SKM-1 treated with dmso at 0.1 percent for 144 hours (cell line): ENCODE measurements around the gene SLC38A2.
"Not testable (repeated sequence)": the region's sequence is repeated elsewhere in the genome, so short reads cannot be mapped to it uniquely, and the experiment has no call there.

ENCODE experiments used
- DNase-seq: peaks from one replicate; lab custom pipeline; 2025; ENCODE audit not compliant: unreplicated experiment; lab: John Stamatoyannopoulos, UW

Gene SLC38A2

GRCh38 chr12:46372544-46373300 lies at the start of gene SLC38A2:
TSS of gene SLC38A2 (minus strand) at chr12:46372773. CDS start at chr12:46371293, 1,480 bp downstream.
- peak; percentile 57 for DNase-seq

GRCh38 chr12:46419675-46420074 lies 47.1 kb upstream of the SLC38A2 start:
- DNase-seq = no peak

GRCh38 chr12:46415552-46415951 lies 43.0 kb upstream of the SLC38A2 start:
- DNase-seq = no peak

- DNase-seq = no peak
Observed at GRCh38 chr12:46414591-46415268, 42.2 kb upstream of the SLC38A2 start.

- no peak for DNase-seq
Observed at GRCh38 chr12:46413368-46413767, 40.8 kb upstream of the SLC38A2 start.

- no peak for DNase-seq
Observed at GRCh38 chr12:46412857-46413256, 40.3 kb upstream of the SLC38A2 start.

GRCh38 chr12:46410495-46410894 lies 37.9 kb upstream of the SLC38A2 start:
- no peak for DNase-seq

- no peak for DNase-seq
Observed at GRCh38 chr12:46409974-46410373, 37.4 kb upstream of the SLC38A2 start.

- DNase-seq = no peak
Observed at GRCh38 chr12:46409342-46409741, 36.8 kb upstream of the SLC38A2 start.

GRCh38 chr12:46408441-46408840 lies 35.9 kb upstream of the SLC38A2 start:
- no peak for DNase-seq

GRCh38 chr12:46407361-46407760 lies 34.8 kb upstream of the SLC38A2 start:
- DNase-seq = no peak

GRCh38 chr12:46406352-46407027 lies 33.9 kb upstream of the SLC38A2 start:
- no peak for DNase-seq

GRCh38 chr12:46404733-46405132 lies 32.2 kb upstream of the SLC38A2 start:
- DNase-seq = no peak

GRCh38 chr12:46404225-46404631 lies 31.7 kb upstream of the SLC38A2 start:
- no peak for DNase-seq

GRCh38 chr12:46403719-46404070 lies 31.1 kb upstream of the SLC38A2 start:
- DNase-seq = no peak

- no peak for DNase-seq
Observed at GRCh38 chr12:46402941-46403718, 30.6 kb upstream of the SLC38A2 start.

GRCh38 chr12:46402451-46402850 lies 29.9 kb upstream of the SLC38A2 start:
- no peak for DNase-seq

GRCh38 chr12:46401662-46402061 lies 29.1 kb upstream of the SLC38A2 start:
- no peak for DNase-seq

- DNase-seq = no peak
Observed at GRCh38 chr12:46400406-46400805, 27.8 kb upstream of the SLC38A2 start.

- not testable (repeated sequence) for DNase-seq
Observed at GRCh38 chr12:46399461-46400248, 27.1 kb upstream of the SLC38A2 start.
